Cerebellar nuclear complex (tissue), 1 donor: Measurements from ENCODE around the gene SH3GL1.

Source experiments
- DNase-seq, 2 experiments: peaks; one replicate each; lab custom pipeline; 2025; lab: John Stamatoyannopoulos, UW

Gene SH3GL1

GRCh38 chr19:4313847-4314490 is 86.4 kb downstream of the SH3GL1 start:
- no peak for DNase-seq
